Peyer's patch (tissue), 4 donors: ENCODE results near the gene MYOZ1.

Experiments
- CTCF ChIP-seq, 6 experiments: fragments of 450-650 bp in 4 of 6; fragments of 200-600 bp in 2 of 6; sonication (generic) in 1 of 6; IDR thresholded peaks; one replicate each; pipeline ENCODE4 v1.5.1; 2017 to 2019; ENCODE audit warnings: antibody characterized with exemption in 6 of 6, mild to moderate bottlenecking in 3 of 6, moderate library complexity in 1 of 6
- POLR2A ChIP-seq, 2 donors: fragments of 450-650 bp; IDR thresholded peaks; one replicate each; pipeline ENCODE4 v1.5.1; 2017; ENCODE audit warnings: antibody characterized with exemption in 2 of 2, mild to moderate bottlenecking in 2 of 2, moderate library complexity in 2 of 2

- TF ChIP-seq CTCF (IDR thresholded peaks at IDR 0.05) (no peak), POLR2A (IDR thresholded peaks at IDR 0.05) (no peak)
Measured at GRCh38 chr10:73635781-73636180, 5.5 kb downstream of the MYOZ1 start.
